B cell (primary cell): ENCODE results near the gene TRPC6. TPM values are rescaled to one million over a fixed set of nuclear protein-coding genes. Genes with fewer than 3 reads are reported as not detected.

ENCODE experiments used
- ATAC-seq: fragments of 200-7000 bp; cut with Tn5 transposase; one replicate; pipeline ENCODE4 v1.10.0; 2021; ENCODE audit warnings: low read depth, mild to moderate bottlenecking, moderate number of reproducible peaks, moderate library complexity
- CTCF ChIA-PET: fragments of 350-600 bp; sonication (Branson Sonifier 250); formaldehyde crosslinking; loops from one replicate; lab custom pipeline; 2021; ENCODE audit warnings: antibody characterized with exemption, inconsistent platforms; lab: Charles Lee
- POLR2A ChIA-PET: fragments of 350-600 bp; sonication (Branson Sonifier 250); formaldehyde crosslinking; loops from one replicate; lab custom pipeline; 2021; ENCODE audit warnings: antibody characterized with exemption; lab: Charles Lee
- DNase-seq: peaks from one replicate; pipeline ENCODE4 v3.0.0; 2013
- H2AFZ ChIP-seq: 2 replicates; pipeline ENCODE4 v1.6.1; 2012; ENCODE audit warnings: mild to moderate bottlenecking, low read depth, low read length; ENCODE audit not compliant: insufficient read depth, poor library complexity, severe bottlenecking
- H3K27ac ChIP-seq, 2 donors: 1 replicate in 1 of 2; 2 replicates in 1 of 2; pipeline ENCODE4 v1.5.1; 2012 to 2013; ENCODE audit warnings: low read length in 2 of 2, mild to moderate bottlenecking in 2 of 2, moderate library complexity in 1 of 2
- H3K27me3 ChIP-seq, 4 experiments: fragments of 200-600 bp in 1 of 4; sonication (generic) in 1 of 4; replicated peaks in 1 of 4; 1 replicate in 2 of 4; 2 replicates in 2 of 4; pipeline versions ENCODE4 v1.6.1 to v1.7.0; 2013 to 2016; ENCODE audit warnings: low read length in 3 of 4, mild to moderate bottlenecking in 2 of 4, mixed read lengths in 1 of 4, moderate library complexity in 1 of 4; ENCODE audit not compliant: insufficient read depth in 4 of 4, control insufficient read depth in 3 of 4; ENCODE audit errors: control extremely low read depth in 1 of 4
- H3K36me3 ChIP-seq, 2 experiments: replicated peaks in 1 of 2; 1 replicate in 1 of 2; 2 replicates in 1 of 2; pipeline versions ENCODE4 v1.6.1 to v1.7.1; 2013; ENCODE audit warnings: low read length in 1 of 2; ENCODE audit not compliant: insufficient read depth in 2 of 2, control insufficient read depth in 1 of 2; ENCODE audit errors: control extremely low read depth in 1 of 2, extremely low read depth in 1 of 2
- H3K4me1 ChIP-seq, 2 donors: fragments of 200-600 bp in 1 of 2; sonication (generic) in 1 of 2; 1 replicate in 1 of 2; 2 replicates in 1 of 2; pipeline versions ENCODE4 v1.5.1 to v1.6.1; 2013 to 2017; ENCODE audit warnings: low read length in 2 of 2; ENCODE audit not compliant: control insufficient read depth in 2 of 2, insufficient read depth in 2 of 2
- H3K4me2 ChIP-seq: replicated peaks from 2 replicates; pipeline ENCODE3; 2012; ENCODE audit warnings: mild to moderate bottlenecking, low read depth, low read length; ENCODE audit not compliant: poor library complexity, severe bottlenecking
- H3K4me3 ChIP-seq, 5 experiments: fragments of 200-600 bp in 1 of 5; sonication (generic) in 1 of 5; 1 replicate in 3 of 5; 2 replicates in 2 of 5; pipeline versions ENCODE4 v1.5.1 to v1.7.0; 2011 to 2016; ENCODE audit warnings: low read length in 4 of 5, mild to moderate bottlenecking in 4 of 5, low read depth in 2 of 5, control low read depth in 1 of 5, moderate library complexity in 1 of 5; ENCODE audit not compliant: insufficient read depth in 1 of 5; ENCODE audit errors: control extremely low read depth in 1 of 5, extremely low read depth in 1 of 5
- H3K79me2 ChIP-seq: fragments of 200-600 bp; sonication (generic); one replicate; pipeline ENCODE4 v1.6.0; 2016; ENCODE audit warnings: low read length; ENCODE audit not compliant: control insufficient read depth, insufficient read depth
- H3K9ac ChIP-seq: fragments of 200-600 bp; sonication (generic); 2 replicates; pipeline ENCODE4 v1.6.1; 2017; ENCODE audit warnings: mild to moderate bottlenecking, low read length, moderate library complexity
- H3K9me3 ChIP-seq, 3 donors: one replicate each; pipeline versions ENCODE4 v1.6.1 to v1.7.1; 2013; ENCODE audit warnings: low read length in 2 of 3; ENCODE audit not compliant: control insufficient read depth in 2 of 3, insufficient read depth in 1 of 3; ENCODE audit errors: control extremely low read depth in 1 of 3
- H4K20me1 ChIP-seq: 2 replicates; pipeline ENCODE4 v1.6.0; 2012; ENCODE audit warnings: mild to moderate bottlenecking, low read length; ENCODE audit not compliant: insufficient read depth, control insufficient read depth, poor library complexity, severe bottlenecking
- H3K27ac Mint-ChIP-seq: one replicate; pipeline ENCODE4 v1.8.0; 2021; ENCODE audit warnings: mixed read lengths
- H3K27me3 Mint-ChIP-seq: one replicate; pipeline ENCODE4 v1.8.0; 2021; ENCODE audit warnings: mixed read lengths
- H3K4me1 Mint-ChIP-seq: one replicate; pipeline ENCODE4 v1.8.0; 2021; ENCODE audit warnings: mixed read lengths
- H3K4me3 Mint-ChIP-seq: one replicate; pipeline ENCODE4 v1.8.0; 2021; ENCODE audit warnings: mixed read lengths
- H3K9me3 Mint-ChIP-seq: one replicate; pipeline ENCODE4 v1.8.0; 2022; ENCODE audit warnings: mixed read lengths; ENCODE audit not compliant: insufficient read depth
- CTCF ChIP-seq: fragments of 200-600 bp; IDR thresholded peaks from one replicate; pipeline ENCODE4 v1.8.0; 2022; ENCODE audit warnings: antibody characterized with exemption, mild to moderate bottlenecking
- EZH2 ChIP-seq: IDR thresholded peaks from 2 replicates; pipeline ENCODE4 v1.6.1; 2012; ENCODE audit warnings: borderline replicate concordance, low read depth, mild to moderate bottlenecking, moderate library complexity, low read length; ENCODE audit not compliant: insufficient read depth, poor library complexity, severe bottlenecking
- WGBS: methylation state at CpG from one replicate; pipeline ENCODE4 v1.1.5; 2013; ENCODE audit warnings: missing lambda C conversion rate; ENCODE audit not compliant: insufficient coverage; 5-methylcytosine and 5-hydroxymethylcytosine counted together
- intact Hi-C: fragments of 100-400 bp; cut with micrococcal nuclease; formaldehyde crosslinking; loops from one replicate; pipeline ENCODE4 v1.10.0; 2022
- polyA plus RNA-seq: library from polyadenylated mRNA; depleted of rRNA; stranded (reverse); fragments of >200 nt; gene quantifications from 2 replicates; pipeline ENCODE4 v1.2.3, GENCODE V29; 2012
- total RNA-seq, 2 donors: library from RNA; stranded (reverse); fragments of 120-200 nt in 1 of 2; gene quantifications; 1 replicate in 1 of 2; 2 replicates in 1 of 2; pipeline versions ENCODE4 v1.2.3 to v1.2.4, GENCODE V29; 2013 to 2022

The TRPC6 gene
- total and polyA plus RNA-seq, 2 donors (not counting 1 experiment from before 2014, with no cell fraction given): 0.01 TPM; not detected in 1

- no peak overlapping the region for H3K9ac ChIP-seq
- H2AFZ ChIP-seq: no peak overlapping the region
- no peaks in the 10 kb centered on the region for H3K9me3 ChIP-seq
- no peak overlapping the region for H3K4me3 ChIP-seq
- Mint-ChIP-seq H3K27me3 (peaks cover 10% of the 10 kb centered on the region), H3K27ac (no peak overlapping the region), H3K4me3 (no peak overlapping the region), H3K9me3 (no peaks in the 10 kb centered on the region), H3K4me1 (peaks cover 7% of the 10 kb centered on the region)
- ChIA-PET POLR2A (no interaction called here), CTCF (no interaction called here)
- peaks cover 0 to 6% of the 10 kb centered on the region in 2 donors for H3K4me1 ChIP-seq
- no peaks in the 10 kb centered on the region for H3K79me2 ChIP-seq
- H3K27me3 ChIP-seq: peaks cover 0 to 3% (median 0%) of the 10 kb centered on the region in 4 experiments
- DNase-seq (no peak), ATAC-seq (no peak)
- no peaks in the 10 kb centered on the region for H3K36me3 ChIP-seq
- WGBS: no CpG with 5 or more reads among the region's 1 CpG
- no peak overlapping the region for H3K4me2 ChIP-seq
- H4K20me1 ChIP-seq: no peaks in the 10 kb centered on the region
- no peak for TF ChIP-seq CTCF
- no peak for TF ChIP-seq EZH2
- intact Hi-C loops: no loop called here
- H3K27ac ChIP-seq: no peak overlapping the region
These were observed 73.2 kb downstream of the TRPC6 start for GRCh38 chr11:101510591-101510990.

DNA sequence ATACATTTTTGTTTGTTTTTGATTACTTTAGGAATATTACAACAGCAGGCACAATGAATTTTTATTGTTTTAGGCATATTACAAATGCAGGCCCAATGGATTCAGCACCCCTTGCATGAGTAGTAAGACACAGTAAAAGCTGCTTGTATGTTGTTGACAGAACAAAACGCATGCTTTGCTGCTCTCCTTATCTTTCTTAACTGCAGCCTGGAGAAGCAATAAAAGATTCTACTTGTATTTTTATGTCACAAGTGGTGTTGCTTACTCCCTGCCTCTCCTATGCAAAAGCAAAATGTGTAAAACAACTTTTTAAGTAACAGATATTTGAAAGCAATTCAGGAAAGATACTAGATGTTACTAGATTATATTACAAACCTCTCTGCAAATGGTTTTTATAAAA, 73.9 kb downstream of the TRPC6 start:
- H3K4me2 ChIP-seq: no peak overlapping the region
- ChIA-PET CTCF (no interaction called here), POLR2A (no interaction called here)
- Mint-ChIP-seq H3K27ac (no peak overlapping the region), H3K4me1 (peaks cover 7% of the 10 kb centered on the region), H3K4me3 (no peak overlapping the region), H3K27me3 (peaks cover 6% of the 10 kb centered on the region), H3K9me3 (no peaks in the 10 kb centered on the region)
- DNase-seq (no peak), ATAC-seq (no peak)
- WGBS: no CpG with 5 or more reads among the region's 1 CpG
- no peaks in the 10 kb centered on the region for H3K27me3 ChIP-seq
- TF ChIP-seq EZH2 (no peak), CTCF (no peak)
- no peaks in the 10 kb centered on the region for H3K79me2 ChIP-seq
- no peak overlapping the region for H3K9ac ChIP-seq
- no peak overlapping the region for H2AFZ ChIP-seq
- H3K27ac ChIP-seq: no peak overlapping the region
- H4K20me1 ChIP-seq: no peaks in the 10 kb centered on the region
- intact Hi-C loops: no loop called here
- no peaks in the 10 kb centered on the region for H3K9me3 ChIP-seq
- no peak overlapping the region for H3K4me3 ChIP-seq
- H3K36me3 ChIP-seq: no peaks in the 10 kb centered on the region
- H3K4me1 ChIP-seq: peaks cover 0 to 6% of the 10 kb centered on the region in 2 donors
